ENCODE data around the gene MATCAP1. TPM values are rescaled to one million over a fixed set of nuclear protein-coding genes. Genes with fewer than 3 reads are reported as not detected.

Gene MATCAP1
- total RNA-seq, 4 donors from 2014 or later = 27.6 to 220 (median 32.5) TPM

DNA sequence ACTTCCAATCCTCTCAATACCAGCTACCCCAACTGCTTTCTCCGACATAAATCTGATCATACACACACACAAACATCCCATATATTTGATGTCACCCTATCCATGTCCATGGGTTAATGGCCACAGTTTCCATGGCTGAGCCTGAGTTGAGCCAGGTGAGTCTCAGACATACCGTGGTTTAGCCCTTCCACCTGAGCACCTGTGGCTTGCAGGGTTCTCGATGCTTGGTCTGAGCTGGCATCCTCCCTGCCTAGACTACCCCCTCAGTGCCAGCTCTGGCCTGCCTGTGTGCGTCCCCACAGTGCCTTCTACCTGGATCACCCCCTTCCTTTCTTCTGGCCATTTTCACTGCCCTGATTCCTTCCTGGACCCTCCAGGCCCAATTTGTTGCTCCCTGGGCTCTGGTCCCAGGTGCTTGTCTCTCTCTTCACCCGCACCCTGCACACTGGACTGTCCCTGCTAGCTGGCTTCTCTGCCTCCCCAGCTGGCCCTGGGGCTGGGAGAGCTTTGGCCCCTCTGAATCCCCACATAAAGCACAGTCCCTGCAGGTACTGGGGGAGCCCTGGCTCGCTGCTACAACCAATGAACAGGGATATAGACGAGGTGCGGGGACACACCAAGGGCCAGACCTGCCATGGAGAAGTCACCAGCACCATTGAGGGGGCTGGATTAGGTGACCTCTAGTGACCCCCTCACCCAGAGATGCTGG is 22.5 kb upstream of the MATCAP1 start:
- DNase-seq = no peak
- H3K9me3 ChIP-seq = no peaks in the 10 kb centered on the region
- H3K27me3 ChIP-seq = no peaks in the 10 kb centered on the region
- H3K36me3 ChIP-seq = peaks cover 0 to 18% (median 0%) of the 10 kb centered on the region in 4 donors
- intact Hi-C loops (cut with DNase I; ENCODE audit: low total_unique reads) (no loop called here), in situ Hi-C loops (cut with MboI; ENCODE audit: low pct_ligation_motif_present in 1 of 4, low pct_unique_long_range_greater_than_20kb in 1 of 4, low sequenced_read_pairs in 3 of 4) (no loop called here)
- H3K4me3 ChIP-seq = no peak overlapping the region
- H3K4me1 ChIP-seq = no peaks in the 10 kb centered on the region
- H3K27ac ChIP-seq = no peak overlapping the region
- TF ChIP-seq EP300 (IDR thresholded peaks at IDR 0.05; ENCODE audit: low read depth) = no peak
- 89 to 98% methylated on average over 4 to 8 of the region's 8 CpGs for WGBS, 2 donors (ENCODE audit: low coverage in 1 of 2)

DNA sequence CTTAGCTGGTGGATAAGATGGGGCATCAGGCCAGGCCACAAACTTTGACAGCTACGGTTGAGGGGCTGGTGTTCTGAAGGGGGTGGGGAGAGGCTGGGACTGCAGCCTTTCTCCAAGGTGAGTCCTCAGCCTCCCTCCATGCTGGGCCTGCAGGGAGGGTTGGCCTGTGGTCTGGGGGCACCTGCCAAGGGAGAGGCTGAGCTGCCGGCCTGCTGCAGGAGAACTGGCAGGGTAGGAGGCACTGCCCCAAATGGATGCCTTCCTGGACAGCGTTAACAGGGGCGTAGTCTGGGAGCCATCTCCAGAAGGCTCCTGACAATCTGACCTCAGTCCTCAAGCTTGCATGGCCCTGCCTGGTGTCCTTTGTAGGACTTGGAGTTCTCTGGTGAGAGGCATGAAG is 20.3 kb upstream of the MATCAP1 start:
- in situ Hi-C loops (cut with MboI; ENCODE audit: low pct_ligation_motif_present in 1 of 4, low pct_unique_long_range_greater_than_20kb in 1 of 4, low sequenced_read_pairs in 3 of 4) (no loop called here), intact Hi-C loops (cut with DNase I; ENCODE audit: low total_unique reads) (no loop called here)
- DNase-seq = no peak
- Histone ChIP-seq H3K36me3 (peaks cover 0 to 19% (median 0%) of the 10 kb centered on the region in 4 donors), H3K9me3 (no peaks in the 10 kb centered on the region), H3K4me1 (peaks cover 0 to 7% (median 3%) of the 10 kb centered on the region in 4 donors), H3K27ac (no peak overlapping the region), H3K4me3 (no peak overlapping the region), H3K27me3 (no peaks in the 10 kb centered on the region)
- 85% methylated on average over 4 of the region's 4 CpGs; no CpG with 5 or more reads in 1 of the 2 donors for WGBS, 2 donors (ENCODE audit: low coverage in 1 of 2)
- TF ChIP-seq, protein P1, sequence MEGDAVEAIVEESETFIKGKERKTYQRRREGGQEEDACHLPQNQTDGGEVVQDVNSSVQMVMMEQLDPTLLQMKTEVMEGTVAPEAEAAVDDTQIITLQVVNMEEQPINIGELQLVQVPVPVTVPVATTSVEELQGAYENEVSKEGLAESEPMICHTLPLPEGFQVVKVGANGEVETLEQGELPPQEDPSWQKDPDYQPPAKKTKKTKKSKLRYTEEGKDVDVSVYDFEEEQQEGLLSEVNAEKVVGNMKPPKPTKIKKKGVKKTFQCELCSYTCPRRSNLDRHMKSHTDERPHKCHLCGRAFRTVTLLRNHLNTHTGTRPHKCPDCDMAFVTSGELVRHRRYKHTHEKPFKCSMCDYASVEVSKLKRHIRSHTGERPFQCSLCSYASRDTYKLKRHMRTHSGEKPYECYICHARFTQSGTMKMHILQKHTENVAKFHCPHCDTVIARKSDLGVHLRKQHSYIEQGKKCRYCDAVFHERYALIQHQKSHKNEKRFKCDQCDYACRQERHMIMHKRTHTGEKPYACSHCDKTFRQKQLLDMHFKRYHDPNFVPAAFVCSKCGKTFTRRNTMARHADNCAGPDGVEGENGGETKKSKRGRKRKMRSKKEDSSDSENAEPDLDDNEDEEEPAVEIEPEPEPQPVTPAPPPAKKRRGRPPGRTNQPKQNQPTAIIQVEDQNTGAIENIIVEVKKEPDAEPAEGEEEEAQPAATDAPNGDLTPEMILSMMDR (IDR thresholded peaks at IDR 0.05) = no peak
- TF ChIP-seq POLR2A (IDR thresholded peaks at IDR 0.05) (no peak), POLR2AphosphoS5 (IDR thresholded peaks at IDR 0.05) (no peak), EP300 (IDR thresholded peaks at IDR 0.05; ENCODE audit: low read depth) (no peak)

DNA sequence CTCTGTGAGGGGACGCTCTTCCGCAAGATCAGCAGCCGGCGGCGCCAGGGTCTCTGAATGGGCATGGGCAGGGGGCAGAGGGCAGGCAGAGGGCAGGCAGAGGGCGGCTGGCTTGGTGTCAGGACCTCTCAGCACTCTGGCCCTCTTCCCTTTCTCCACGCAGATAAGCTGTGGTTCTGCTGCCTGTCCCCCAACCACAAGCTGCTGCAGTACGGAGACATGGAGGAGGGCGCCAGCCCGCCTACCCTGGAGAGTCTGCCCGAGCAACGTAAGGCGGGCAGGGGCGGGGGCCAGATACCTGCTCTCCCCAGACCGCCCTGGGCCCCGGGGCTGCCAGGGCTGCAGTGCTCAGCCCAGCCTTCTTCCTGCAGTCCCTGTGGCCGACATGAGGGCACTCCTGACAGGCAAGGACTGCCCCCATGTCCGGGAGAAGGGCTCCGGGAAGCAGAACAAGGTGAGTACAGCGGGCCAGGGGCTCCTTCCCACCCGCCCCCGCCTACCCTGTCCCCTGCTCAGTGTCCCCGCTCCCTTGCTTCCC is 19.3 kb upstream of the MATCAP1 start:
- in situ Hi-C loops (cut with MboI; ENCODE audit: low pct_ligation_motif_present in 1 of 4, low pct_unique_long_range_greater_than_20kb in 1 of 4, low sequenced_read_pairs in 3 of 4) (no loop called here), intact Hi-C loops (cut with DNase I; ENCODE audit: low total_unique reads) (no loop called here)
- H3K4me1 ChIP-seq = peaks cover 0 to 16% (median 12%) of the 10 kb centered on the region in 4 donors
- no peak for DNase-seq
- no peaks in the 10 kb centered on the region for H3K27me3 ChIP-seq
- H3K27ac ChIP-seq = no peak overlapping the region
- H3K9me3 ChIP-seq = no peaks in the 10 kb centered on the region
- peaks cover 0 to 19% (median 0%) of the 10 kb centered on the region in 4 donors for H3K36me3 ChIP-seq
- no peak overlapping the region for H3K4me3 ChIP-seq
- no peak for TF ChIP-seq POLR2A (IDR thresholded peaks at IDR 0.05)
- no peak for TF ChIP-seq POLR2AphosphoS5 (IDR thresholded peaks at IDR 0.05)
- WGBS, 2 donors (ENCODE audit: low coverage in 1 of 2) = 91% methylated on average over 13 of the region's 23 CpGs; no CpG with 5 or more reads in 1 of the 2 donors

DNA sequence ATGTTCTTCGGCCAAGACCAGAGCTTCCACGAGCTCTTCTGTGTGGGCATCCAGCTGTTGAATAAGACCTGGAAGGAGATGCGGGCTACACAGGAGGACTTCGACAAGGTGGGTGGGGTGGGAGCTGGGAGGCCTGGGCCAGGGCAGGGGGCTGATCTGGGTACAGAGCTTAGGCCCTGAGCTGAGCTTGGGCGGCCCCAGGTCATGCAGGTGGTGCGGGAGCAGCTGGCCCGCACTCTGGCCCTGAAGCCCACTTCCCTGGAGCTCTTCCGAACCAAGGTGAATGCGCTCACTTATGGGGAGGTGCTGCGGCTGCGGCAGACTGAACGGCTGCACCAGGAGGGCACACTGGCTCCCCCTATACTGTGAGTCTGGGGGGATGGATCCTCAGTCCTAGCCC is 18.7 kb upstream of the MATCAP1 start:
- TF ChIP-seq EP300 (IDR thresholded peaks at IDR 0.05; ENCODE audit: low read depth) (no peak), POLR2A (IDR thresholded peaks at IDR 0.05) (no peak), POLR2AphosphoS5 (IDR thresholded peaks at IDR 0.05) (no peak)
- TF ChIP-seq, protein P1 (IDR thresholded peaks at IDR 0.05) = no peak
- peaks cover 0 to 19% (median 17%) of the 10 kb centered on the region in 4 donors for H3K4me1 ChIP-seq
- 89% methylated on average over 7 of the region's 12 CpGs; no CpG with 5 or more reads in 1 of the 2 donors for WGBS, 2 donors (ENCODE audit: low coverage in 1 of 2)
- in situ Hi-C loops (cut with MboI; ENCODE audit: low pct_ligation_motif_present in 1 of 4, low pct_unique_long_range_greater_than_20kb in 1 of 4, low sequenced_read_pairs in 3 of 4) (no loop called here), intact Hi-C loops (cut with DNase I; ENCODE audit: low total_unique reads) (no loop called here)
- no peaks in the 10 kb centered on the region for H3K9me3 ChIP-seq
- H3K27me3 ChIP-seq = no peaks in the 10 kb centered on the region
- no peak overlapping the region for H3K27ac ChIP-seq
- no peak overlapping the region for H3K4me3 ChIP-seq
- peaks cover 0 to 22% (median 0%) of the 10 kb centered on the region in 4 donors for H3K36me3 ChIP-seq
- DNase-seq = no peak
